Mesendoderm (in vitro differentiated cells): Measurements from ENCODE around the gene UBE2D2.
A peak's percentile ranks its signal among the peaks of the same experiment; 100 is the strongest.
"Not testable (repeated sequence)": the region's sequence is repeated elsewhere in the genome, so short reads cannot be mapped to it uniquely, and the experiment has no call there.

Experiments used
- DNase-seq: peaks from one replicate; pipeline ENCODE4 v3.0.0; 2013
- H2AK5ac ChIP-seq: 2 replicates; pipeline ENCODE4 v1.6.1; 2013; ENCODE audit warnings: low read length, inconsistent platforms
- H2BK120ac ChIP-seq: 2 replicates; pipeline ENCODE4 v1.6.1; 2013; ENCODE audit warnings: low read depth, mild to moderate bottlenecking, low read length, moderate library complexity, mixed read lengths
- H2BK15ac ChIP-seq: replicated peaks from 2 replicates; pipeline ENCODE4 v1.6.1; 2013; ENCODE audit warnings: low read depth, mild to moderate bottlenecking, moderate library complexity
- H2BK5ac ChIP-seq: 2 replicates; pipeline ENCODE4 v1.6.1; 2013; ENCODE audit warnings: low read length, inconsistent platforms
- H3K18ac ChIP-seq: 2 replicates; pipeline ENCODE4 v1.6.1; 2013; ENCODE audit warnings: mild to moderate bottlenecking, low read length, mixed read lengths
- H3K23ac ChIP-seq: one replicate; pipeline ENCODE4 v1.6.1; 2013; ENCODE audit warnings: low read length
- H3K27ac ChIP-seq: 2 replicates; pipeline ENCODE4 v1.5.1; 2013; ENCODE audit warnings: low read depth, mild to moderate bottlenecking, inconsistent platforms, low read length, moderate library complexity
- H3K27me3 ChIP-seq: 2 replicates; pipeline ENCODE4 v1.6.1; 2013; ENCODE audit warnings: low read length, control low read depth, mild to moderate bottlenecking, inconsistent platforms; ENCODE audit not compliant: insufficient read depth, poor library complexity
- H3K36me3 ChIP-seq: 2 replicates; pipeline ENCODE4 v1.6.1; 2013; ENCODE audit warnings: low read length, inconsistent platforms; ENCODE audit not compliant: control insufficient read depth, insufficient read depth
- H3K4ac ChIP-seq: one replicate; pipeline ENCODE4 v1.6.1; 2013; ENCODE audit warnings: low read depth, mild to moderate bottlenecking, low read length, moderate library complexity
- H3K4me1 ChIP-seq: 2 replicates; pipeline ENCODE4 v1.6.1; 2013; ENCODE audit warnings: low read depth, low read length, inconsistent platforms; ENCODE audit not compliant: control insufficient read depth
- H3K4me2 ChIP-seq: 2 replicates; pipeline ENCODE4 v1.6.1; 2013; ENCODE audit warnings: low read length
- H3K4me3 ChIP-seq: 2 replicates; pipeline ENCODE4 v1.5.1; 2013; ENCODE audit warnings: mild to moderate bottlenecking, low read length
- H3K56ac ChIP-seq: one replicate; pipeline ENCODE4 v1.6.1; 2013; ENCODE audit warnings: low read length
- H3K79me1 ChIP-seq: 2 replicates; pipeline ENCODE4 v1.6.1; 2013; ENCODE audit warnings: low read length, inconsistent platforms
- H3K79me2 ChIP-seq: 2 replicates; pipeline ENCODE4 v1.6.1; 2013; ENCODE audit warnings: mild to moderate bottlenecking, low read length; ENCODE audit not compliant: control insufficient read depth, insufficient read depth
- H3K9ac ChIP-seq: 2 replicates; pipeline ENCODE4 v1.6.1; 2013; ENCODE audit warnings: low read length, inconsistent platforms
- H4K5ac ChIP-seq: one replicate; pipeline ENCODE4 v1.6.1; 2013; ENCODE audit warnings: low read length
- H4K8ac ChIP-seq: one replicate; pipeline ENCODE4 v1.6.1; 2013; ENCODE audit warnings: low read depth, mild to moderate bottlenecking, control low read depth, low read length, moderate library complexity
- WGBS: extraction: QIAGEN DNeasy Blood & Tissue Kit; methylation state at CpG from one replicate; pipeline ENCODE4 v1.1.7; 2013; ENCODE audit warnings: low lambda C conversion rate, missing lambda C conversion rate; ENCODE audit not compliant: insufficient coverage; ENCODE audit errors: extremely low coverage; 5-methylcytosine and 5-hydroxymethylcytosine counted together

Gene UBE2D2

GRCh38 chr5:139517683-139518564 is 43.2 kb upstream of the UBE2D2 start:
- Histone ChIP-seq H4K8ac (peak overlapping the region; percentile 29), H3K79me1 (no peaks in the 10 kb centered on the region)

GRCh38 chr5:139523635-139524445 is 37.3 kb upstream of the UBE2D2 start:
- peaks cover 2% of the 10 kb centered on the region for H3K4me1 ChIP-seq
- H3K4me2 ChIP-seq = no peak overlapping the region
- H4K8ac ChIP-seq = no peak overlapping the region
- DNase-seq = peak; percentile 42
- WGBS = no CpG with 5 or more reads among the region's 10 CpGs
- no peak overlapping the region for H2BK5ac ChIP-seq
- no peak overlapping the region for H3K23ac ChIP-seq
- H3K79me2 ChIP-seq = no peaks in the 10 kb centered on the region
- H3K18ac ChIP-seq = peak overlapping the region; percentile 1
- H3K79me1 ChIP-seq = no peaks in the 10 kb centered on the region
- no peak overlapping the region for H3K4ac ChIP-seq
- no peak overlapping the region for H2AK5ac ChIP-seq
- no peaks in the 10 kb centered on the region for H3K36me3 ChIP-seq
- no peak overlapping the region for H2BK120ac ChIP-seq
- H3K9ac ChIP-seq = no peak overlapping the region
- no peak overlapping the region for H3K4me3 ChIP-seq
- peak overlapping the region; percentile 11 for H3K56ac ChIP-seq
- H3K27me3 ChIP-seq = no peaks in the 10 kb centered on the region
- H2BK15ac ChIP-seq = no peak overlapping the region
- H4K5ac ChIP-seq = no peak overlapping the region
- peak overlapping the region; percentile 22 for H3K27ac ChIP-seq

More at GRCh38 chr5:139517683-139518564, 43.2 kb upstream of the UBE2D2 start:
- H3K4me3 ChIP-seq = peak overlapping the region; percentile 61
- H2BK15ac ChIP-seq = no peak overlapping the region
- peak; percentile 95 for DNase-seq
- H3K4me2 ChIP-seq = peak overlapping the region; percentile 93
- no peak overlapping the region for H2BK120ac ChIP-seq
- peak overlapping the region; percentile 82 for H3K9ac ChIP-seq
- peak overlapping the region; percentile 93 for H2BK5ac ChIP-seq
- peak overlapping the region; percentile 97 for H3K23ac ChIP-seq
- H3K79me2 ChIP-seq = no peaks in the 10 kb centered on the region
- H4K5ac ChIP-seq = no peak overlapping the region
- peaks cover 5% of the 10 kb centered on the region for H3K4me1 ChIP-seq
- no peak overlapping the region for H3K4ac ChIP-seq
- H3K36me3 ChIP-seq = no peaks in the 10 kb centered on the region
- WGBS = no CpG with 5 or more reads among the region's 56 CpGs
- H3K27me3 ChIP-seq = no peaks in the 10 kb centered on the region
- peak overlapping the region; percentile 25 for H2AK5ac ChIP-seq
- H3K27ac ChIP-seq = peak overlapping the region; percentile 58
- peak overlapping the region; percentile 55 for H3K18ac ChIP-seq
- peak overlapping the region; percentile 98 for H3K56ac ChIP-seq

GRCh38 chr5:139524446-139524845 is 36.7 kb upstream of the UBE2D2 start:
- DNase-seq = no peak
- Histone ChIP-seq H3K79me1 (no peaks in the 10 kb centered on the region), H3K4ac (no peak overlapping the region), H3K18ac (peak overlapping the region; percentile 1), H3K23ac (no peak overlapping the region), H4K8ac (no peak overlapping the region), H3K9ac (no peak overlapping the region), H3K4me2 (no peak overlapping the region), H2AK5ac (no peak overlapping the region), H3K4me1 (peaks cover 2% of the 10 kb centered on the region), H2BK120ac (no peak overlapping the region), H3K27me3 (no peaks in the 10 kb centered on the region), H2BK5ac (no peak overlapping the region), H3K27ac (no peak overlapping the region), H3K79me2 (no peaks in the 10 kb centered on the region), H2BK15ac (no peak overlapping the region), H3K56ac (no peak overlapping the region), H3K36me3 (no peaks in the 10 kb centered on the region), H4K5ac (no peak overlapping the region), H3K4me3 (no peak overlapping the region)
- no CpG with 5 or more reads among the region's 4 CpGs for WGBS

GRCh38 chr5:139524940-139525585 is 36.1 kb upstream of the UBE2D2 start:
- H4K8ac ChIP-seq = no peak overlapping the region
- WGBS = no CpG with 5 or more reads among the region's 2 CpGs
- no peak overlapping the region for H3K23ac ChIP-seq
- H3K4ac ChIP-seq = no peak overlapping the region
- no peak for DNase-seq
- no peak overlapping the region for H3K56ac ChIP-seq
- no peak overlapping the region for H3K27ac ChIP-seq
- H3K79me2 ChIP-seq = no peaks in the 10 kb centered on the region
- no peak overlapping the region for H4K5ac ChIP-seq
- no peak overlapping the region for H3K18ac ChIP-seq
- no peak overlapping the region for H2AK5ac ChIP-seq
- no peak overlapping the region for H2BK5ac ChIP-seq
- H3K9ac ChIP-seq = no peak overlapping the region
- H3K4me2 ChIP-seq = no peak overlapping the region
- no peak overlapping the region for H2BK15ac ChIP-seq
- peaks cover 2% of the 10 kb centered on the region for H3K4me1 ChIP-seq
- no peaks in the 10 kb centered on the region for H3K36me3 ChIP-seq
- no peak overlapping the region for H2BK120ac ChIP-seq
- no peaks in the 10 kb centered on the region for H3K27me3 ChIP-seq
- no peaks in the 10 kb centered on the region for H3K79me1 ChIP-seq
- no peak overlapping the region for H3K4me3 ChIP-seq

GRCh38 chr5:139525586-139526308 is 35.4 kb upstream of the UBE2D2 start:
- not testable (repeated sequence) for H3K18ac ChIP-seq, H3K4me3 ChIP-seq, H3K27me3 ChIP-seq, H3K9ac ChIP-seq, H2AK5ac ChIP-seq, H3K4me2 ChIP-seq, H3K36me3 ChIP-seq, H3K79me2 ChIP-seq, H2BK5ac ChIP-seq, H3K23ac ChIP-seq, H3K4me1 ChIP-seq, H4K5ac ChIP-seq, H2BK15ac ChIP-seq, H3K27ac ChIP-seq, H3K56ac ChIP-seq, H3K4ac ChIP-seq, H4K8ac ChIP-seq, DNase-seq, H2BK120ac ChIP-seq, H3K79me1 ChIP-seq
- WGBS = no CpG with 5 or more reads among the region's 12 CpGs
